Activated CD4-positive, alpha-beta T cell treated with anti-CD3 and anti-CD28 coated beads, Interleukin-2, amount 50 U/mL, for 48 hours (primary cell): ENCODE data around the gene TMEM14B.
"Not testable (repeated sequence)": the region's sequence is repeated elsewhere in the genome, so short reads cannot be mapped to it uniquely, and the experiment has no call there.

ENCODE experiments used
- DNase-seq, 2 experiments: peaks; one replicate each; pipeline ENCODE4 v3.0.0-alpha.2; 2020

TMEM14B gene

GRCh38 chr6:10749734-10750133, 2.1 kb downstream of the TMEM14B start:
- no peak for DNase-seq

GRCh38 chr6:10750568-10750967, 3.0 kb downstream of the TMEM14B start:
- DNase-seq = not testable (repeated sequence)

GRCh38 chr6:10751757-10752156, 4.2 kb downstream of the TMEM14B start:
- not testable (repeated sequence) for DNase-seq

GRCh38 chr6:10756085-10756484, 8.5 kb downstream of the TMEM14B start:
- no peak for DNase-seq

- no peak for DNase-seq
These were observed 11.8 kb downstream of the TMEM14B start for GRCh38 chr6:10759312-10759839.

GRCh38 chr6:10759884-10760329, 12.3 kb downstream of the TMEM14B start:
- no peak for DNase-seq

GRCh38 chr6:10763006-10763405, 15.4 kb downstream of the TMEM14B start:
- no peak for DNase-seq

- no peak for DNase-seq
These were observed 21.8 kb downstream of the TMEM14B start for GRCh38 chr6:10769419-10769818.

- no peak for DNase-seq
These were observed 23.8 kb downstream of the TMEM14B start for GRCh38 chr6:10771371-10771894.

GRCh38 chr6:10778230-10778629, 30.6 kb downstream of the TMEM14B start:
- no peak for DNase-seq

GRCh38 chr6:10779076-10779475, 31.5 kb downstream of the TMEM14B start:
- DNase-seq = no peak

GRCh38 chr6:10791673-10792072, 44.1 kb downstream of the TMEM14B start:
- no peak for DNase-seq

GRCh38 chr6:10792101-10792500, 44.5 kb downstream of the TMEM14B start:
- DNase-seq = no peak

GRCh38 chr6:10793035-10793434, 45.4 kb downstream of the TMEM14B start:
- no peak for DNase-seq

- DNase-seq = no peak
These were observed 46.1 kb downstream of the TMEM14B start for GRCh38 chr6:10793695-10794094.

- DNase-seq = no peak
These were observed 46.6 kb downstream of the TMEM14B start for GRCh38 chr6:10794239-10794638.

GRCh38 chr6:10800810-10801209, 53.2 kb downstream of the TMEM14B start:
- no peak for DNase-seq

GRCh38 chr6:10801224-10801848, 53.7 kb downstream of the TMEM14B start:
- DNase-seq = peak; percentile 58 to 66
